HG03571 (cell line): ENCODE results near the gene DERL3.

Source experiments
- ATAC-seq: cut with Tn5 transposase; IDR thresholded peaks from one replicate; pipeline ENCODE4 v1.9.1; 2021; ENCODE audit not compliant: unreplicated experiment

Gene DERL3

DNA sequence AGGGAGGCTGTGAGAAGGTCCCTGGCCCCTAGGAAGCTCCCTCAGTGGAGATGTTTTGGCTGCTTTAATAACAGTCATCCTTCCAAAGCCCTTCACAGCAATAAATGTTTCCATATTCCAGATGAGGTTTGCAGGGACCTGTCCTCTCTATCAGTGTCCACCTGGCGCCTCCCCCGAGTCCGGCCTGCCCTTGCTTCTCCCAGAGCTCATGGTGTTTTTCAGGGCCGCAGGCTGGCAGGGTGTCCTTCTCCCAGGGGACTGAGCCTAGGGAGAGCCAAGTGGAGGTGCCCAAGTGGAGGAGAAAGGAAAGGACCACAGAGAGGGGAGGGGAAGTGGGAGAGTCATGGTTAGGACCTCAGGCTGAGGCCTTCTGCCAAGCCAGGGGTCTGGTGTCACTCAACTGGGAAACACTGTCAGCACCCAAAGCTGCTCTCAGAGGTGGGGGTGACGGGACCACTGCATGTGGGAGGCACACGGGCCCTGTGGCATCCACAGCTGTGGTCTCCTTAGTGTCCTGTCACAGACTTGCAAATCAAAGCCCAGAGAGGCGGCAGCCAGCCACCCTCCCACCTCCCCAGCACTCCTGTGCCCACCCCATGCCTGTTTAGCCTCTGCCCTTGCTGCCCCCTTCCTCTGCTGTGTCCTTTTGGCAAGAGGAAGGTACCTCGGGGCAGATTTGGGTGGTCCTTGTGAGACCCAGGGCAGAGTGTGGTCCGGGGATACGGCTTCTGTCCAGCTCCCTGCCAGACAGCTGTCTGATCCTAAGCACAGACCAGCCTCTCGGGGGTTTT is 6.4 kb downstream of the DERL3 start:
- no peak for ATAC-seq

DNA sequence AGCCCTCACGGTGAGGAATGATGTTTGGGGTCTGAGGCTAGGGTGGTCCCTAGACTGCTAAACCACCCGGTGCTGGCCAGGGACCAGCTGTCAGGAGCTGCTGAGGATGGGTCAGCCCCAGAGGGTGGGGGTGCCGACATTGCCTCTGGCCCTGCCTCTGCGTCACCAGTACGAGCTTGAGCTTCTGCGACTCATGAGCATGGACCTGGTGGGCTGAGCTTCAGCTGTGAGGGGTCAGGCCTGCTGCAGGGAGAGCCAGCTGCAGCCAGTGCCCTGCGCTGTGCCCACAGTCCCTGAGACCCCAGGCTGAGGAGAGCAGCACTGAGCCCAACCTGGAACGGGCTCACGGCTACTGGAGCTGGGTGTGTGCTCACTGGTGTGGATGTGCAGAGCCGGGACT is 7.0 kb downstream of the DERL3 start:
- ATAC-seq = no peak

GRCh38 chr22:23831261-23831660 is 7.5 kb downstream of the DERL3 start:
- no peak for ATAC-seq

- no peak for ATAC-seq
Observed at GRCh38 chr22:23829845-23830372, 8.9 kb downstream of the DERL3 start.

- no peak for ATAC-seq
Observed at GRCh38 chr22:23828800-23829680, 9.8 kb downstream of the DERL3 start.

- ATAC-seq = no peak
Observed at GRCh38 chr22:23827351-23827995, 11.3 kb downstream of the DERL3 start.

- ATAC-seq = no peak
Observed at GRCh38 chr22:23826510-23827350, 12.1 kb downstream of the DERL3 start.

- ATAC-seq = no peak
Observed at GRCh38 chr22:23825246-23825905, 13.4 kb downstream of the DERL3 start.

DNA sequence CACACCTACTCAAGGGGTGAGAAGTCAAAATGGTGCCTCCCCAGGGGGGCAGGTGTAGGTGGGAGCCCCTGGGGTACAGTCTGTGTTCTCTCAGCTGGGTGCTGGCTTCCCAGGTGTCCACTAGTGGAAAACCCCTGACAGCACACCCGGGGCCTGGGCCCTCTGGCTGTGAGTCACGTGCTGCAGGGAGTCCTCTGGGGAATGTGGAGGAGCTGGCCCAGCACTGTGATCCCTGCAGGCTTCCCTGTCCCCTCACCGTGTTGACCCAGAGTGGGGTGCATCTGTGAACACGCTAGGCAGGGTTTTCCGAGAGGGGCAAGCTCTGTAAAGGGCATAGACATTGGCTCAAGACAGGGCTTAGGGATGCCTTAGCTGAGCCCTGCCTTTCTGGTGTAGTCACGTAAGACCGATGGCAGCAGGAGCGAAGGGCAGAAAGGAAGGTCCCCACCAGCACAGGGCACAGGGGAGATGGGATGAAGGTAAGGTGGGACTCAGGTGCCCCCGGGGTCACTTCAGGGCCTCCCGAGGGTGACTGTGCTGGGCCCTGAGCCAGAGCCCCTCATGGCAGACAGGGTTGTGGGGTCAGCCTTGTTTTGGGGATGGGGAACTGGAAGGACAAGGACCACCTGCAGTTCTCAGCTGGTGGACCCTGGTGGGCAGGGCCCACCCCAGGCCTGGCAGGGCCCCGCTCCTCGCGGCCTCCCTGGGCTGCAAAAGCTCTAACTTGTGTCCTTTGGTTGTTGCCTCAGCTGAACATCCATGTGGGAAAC is 14.1 kb downstream of the DERL3 start:
- ATAC-seq = no peak

GRCh38 chr22:23823331-23823791 is 15.4 kb downstream of the DERL3 start:
- no peak for ATAC-seq

- no peak for ATAC-seq
Observed at GRCh38 chr22:23822101-23822671, 16.6 kb downstream of the DERL3 start.

DNA sequence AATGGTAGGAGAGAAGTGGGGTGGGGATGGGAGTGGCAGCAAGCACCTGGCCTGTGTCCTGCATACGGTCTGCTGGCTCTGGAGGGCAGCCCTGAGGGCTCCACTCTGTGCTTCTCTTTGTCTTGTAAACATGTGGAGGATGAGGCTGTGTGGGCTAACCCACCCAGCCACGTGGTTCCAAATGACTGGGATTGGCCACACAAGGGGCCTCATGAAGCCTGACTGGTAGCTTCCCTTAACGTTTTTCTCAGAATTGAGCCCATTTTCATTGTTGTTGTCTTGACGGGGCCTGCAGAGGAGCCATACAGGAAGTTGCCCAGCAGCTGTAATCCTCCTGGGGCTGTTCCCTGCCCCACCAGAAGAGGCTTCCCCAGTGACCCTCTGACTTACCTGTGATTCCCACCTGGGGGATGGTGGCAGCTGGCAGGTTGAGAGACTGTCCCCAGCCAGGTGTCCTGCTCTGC is 18.0 kb downstream of the DERL3 start:
- no peak for ATAC-seq

- ATAC-seq = no peak
Observed at GRCh38 chr22:23818541-23818940, 20.3 kb downstream of the DERL3 start.

GRCh38 chr22:23817146-23817545 is 21.7 kb downstream of the DERL3 start:
- no peak for ATAC-seq

GRCh38 chr22:23816156-23816976 is 22.4 kb downstream of the DERL3 start:
- ATAC-seq = no peak

DNA sequence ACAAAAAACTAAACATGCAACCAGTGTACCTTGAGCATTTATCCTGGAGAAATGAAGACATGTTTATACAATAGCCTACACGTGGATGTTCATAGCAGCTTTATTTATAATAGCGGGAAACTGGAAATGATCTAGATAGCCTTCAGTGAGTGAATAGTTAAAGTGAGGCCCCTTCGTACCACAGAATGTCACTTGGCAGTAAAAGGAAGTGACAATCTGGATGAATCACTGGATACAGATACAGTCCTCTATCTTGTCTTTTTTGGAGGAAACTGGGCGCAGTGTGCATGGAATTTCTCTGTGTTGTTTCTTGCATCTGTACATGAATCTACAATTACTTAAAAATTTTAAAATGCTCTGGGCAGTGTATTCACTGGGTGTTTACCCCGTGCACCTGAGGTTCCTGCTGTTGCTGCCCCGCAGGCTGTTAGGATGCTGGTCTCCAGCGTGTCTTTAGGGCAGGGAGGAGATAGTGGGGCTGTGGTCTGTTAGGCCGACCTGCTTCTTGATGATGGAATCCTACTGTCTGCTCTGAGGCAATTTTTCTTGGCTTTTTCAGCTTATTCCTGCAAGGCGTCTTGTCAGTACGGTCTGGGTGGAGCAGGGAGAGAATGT is 23.2 kb downstream of the DERL3 start:
- ATAC-seq = no peak

DNA sequence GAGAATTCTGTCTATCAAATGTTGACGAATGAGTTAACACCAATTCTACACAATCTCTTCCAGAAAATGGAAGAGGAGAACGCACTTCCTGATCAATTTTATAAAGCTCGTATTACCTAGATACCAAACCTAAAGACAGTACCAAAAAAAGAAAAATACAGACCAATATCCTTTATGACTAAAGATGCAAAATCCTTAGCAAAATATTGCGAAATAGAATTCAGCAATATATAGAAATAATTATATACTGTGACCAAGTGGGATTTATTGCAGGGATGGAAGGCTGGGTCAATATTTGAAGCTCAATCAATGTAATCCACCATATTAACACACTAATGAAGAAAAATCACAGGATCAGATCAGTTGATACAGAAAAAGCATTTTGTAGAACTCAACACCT is 26.4 kb downstream of the DERL3 start:
- no peak for ATAC-seq
